Stimulated activated CD8-positive, alpha-beta memory T cell treated with anti-CD3 and anti-CD28 coated beads, Interleukin-7, amount 100 ng/mL, for 48 hours (primary cell): ENCODE results near the gene CSMD2.

ENCODE experiments used
- DNase-seq, 2 donors: peaks; one replicate each; pipeline ENCODE4 v3.0.0-alpha.2; 2020; ENCODE audit warnings: low read depth in 1 of 2; ENCODE audit errors: extremely low read depth in 1 of 2

Gene CSMD2

DNA sequence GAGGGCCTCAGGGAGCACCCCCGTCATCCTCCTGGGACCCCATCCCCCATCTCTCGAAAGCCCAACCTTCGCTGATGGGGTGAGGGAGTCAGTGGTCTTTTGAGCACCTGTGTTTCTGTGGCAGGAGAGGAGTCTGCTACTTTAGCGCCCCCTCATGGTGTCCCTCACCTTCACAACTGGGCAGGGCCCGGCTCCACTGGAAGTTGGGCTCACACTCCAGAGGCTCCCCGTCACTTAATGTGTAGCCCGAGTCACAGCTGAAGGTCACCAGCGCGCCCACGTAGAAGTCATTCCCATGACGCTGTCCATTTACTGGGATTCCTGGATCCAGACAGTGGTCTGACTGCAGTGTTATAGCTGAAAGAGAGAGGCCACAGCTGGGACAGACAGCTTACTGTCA, 440.7 kb downstream of the CSMD2 start:
- no peak for DNase-seq

GRCh38 chr1:33723251-33723650, 441.8 kb downstream of the CSMD2 start:
- no peak for DNase-seq

- DNase-seq, result no peak
Measured at GRCh38 chr1:33721301-33721815, 443.7 kb downstream of the CSMD2 start.

- DNase-seq, result no peak
Measured at GRCh38 chr1:33719771-33720670, 445.0 kb downstream of the CSMD2 start.

DNA sequence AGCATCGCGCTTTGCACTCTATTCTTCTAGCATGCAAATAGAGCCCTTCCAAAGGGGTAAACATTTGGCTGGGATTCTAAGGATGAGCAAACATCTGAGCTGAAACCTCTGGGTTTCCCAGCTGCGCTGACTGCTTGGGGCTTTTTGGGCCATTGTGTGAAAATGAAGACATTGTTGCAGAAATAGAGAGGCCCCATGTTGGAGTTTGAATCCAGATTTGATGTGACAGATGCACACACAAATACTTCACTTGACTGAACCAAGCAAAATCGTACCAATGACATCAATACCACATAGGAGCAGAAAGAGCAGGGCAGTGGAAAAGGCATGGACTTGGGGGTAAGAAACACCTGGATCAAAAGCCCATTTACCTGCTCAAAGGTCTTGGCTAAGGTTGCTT, 445.7 kb downstream of the CSMD2 start:
- DNase-seq, result no peak

DNA sequence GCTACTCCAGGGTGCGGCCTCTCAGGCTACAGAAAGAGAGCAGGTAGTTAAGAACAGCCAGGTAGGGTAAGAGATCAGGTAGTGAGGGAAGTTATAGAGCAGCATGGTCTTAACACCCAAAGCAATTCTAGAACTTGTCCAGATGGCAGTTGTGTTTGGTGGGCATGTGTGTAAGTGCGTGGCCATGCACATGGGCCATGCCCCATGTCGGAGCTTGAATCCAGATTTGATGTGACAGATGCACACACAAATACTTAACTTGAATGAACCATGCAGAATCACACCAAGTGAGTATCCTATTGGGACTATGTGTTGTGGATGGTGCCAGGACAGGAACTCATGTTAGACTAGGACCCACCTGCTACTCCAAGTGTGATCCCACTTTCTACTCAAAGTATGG, 446.8 kb downstream of the CSMD2 start:
- DNase-seq, result no peak

DNA sequence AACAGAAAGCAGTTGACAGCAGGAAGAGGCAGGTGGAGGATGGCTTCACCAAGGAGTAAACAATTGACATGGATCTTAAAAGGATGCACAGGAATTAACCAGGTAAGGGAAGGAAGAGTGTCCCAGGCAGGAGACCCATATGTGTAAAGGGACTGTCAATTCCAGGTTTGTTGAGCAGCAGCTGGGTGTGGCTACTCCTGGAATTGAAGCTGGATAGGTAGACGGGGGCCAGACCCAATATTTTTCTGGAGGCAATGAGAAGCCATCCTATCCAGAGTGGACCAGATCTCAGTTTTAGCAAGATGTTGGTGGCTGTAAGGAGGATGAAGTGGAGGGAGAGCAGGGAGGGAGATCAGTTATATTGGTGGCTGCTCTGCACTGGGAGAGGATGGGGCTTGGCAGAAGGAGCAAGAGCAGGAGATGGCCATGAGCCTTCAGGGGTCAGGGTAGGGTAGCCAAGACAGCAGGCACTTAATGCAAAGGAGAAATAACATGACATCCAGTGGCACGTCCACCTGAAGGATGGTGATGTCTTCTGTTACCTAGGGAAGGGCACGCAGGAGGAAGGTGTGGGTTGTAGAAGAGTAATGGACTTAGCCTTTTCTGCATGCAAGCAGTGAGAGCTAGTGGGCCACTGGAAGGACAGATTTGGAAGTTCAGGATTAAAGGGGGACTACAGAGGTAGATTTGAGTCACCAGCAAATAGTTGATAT, 447.9 kb downstream of the CSMD2 start:
- DNase-seq, result no peak

DNA sequence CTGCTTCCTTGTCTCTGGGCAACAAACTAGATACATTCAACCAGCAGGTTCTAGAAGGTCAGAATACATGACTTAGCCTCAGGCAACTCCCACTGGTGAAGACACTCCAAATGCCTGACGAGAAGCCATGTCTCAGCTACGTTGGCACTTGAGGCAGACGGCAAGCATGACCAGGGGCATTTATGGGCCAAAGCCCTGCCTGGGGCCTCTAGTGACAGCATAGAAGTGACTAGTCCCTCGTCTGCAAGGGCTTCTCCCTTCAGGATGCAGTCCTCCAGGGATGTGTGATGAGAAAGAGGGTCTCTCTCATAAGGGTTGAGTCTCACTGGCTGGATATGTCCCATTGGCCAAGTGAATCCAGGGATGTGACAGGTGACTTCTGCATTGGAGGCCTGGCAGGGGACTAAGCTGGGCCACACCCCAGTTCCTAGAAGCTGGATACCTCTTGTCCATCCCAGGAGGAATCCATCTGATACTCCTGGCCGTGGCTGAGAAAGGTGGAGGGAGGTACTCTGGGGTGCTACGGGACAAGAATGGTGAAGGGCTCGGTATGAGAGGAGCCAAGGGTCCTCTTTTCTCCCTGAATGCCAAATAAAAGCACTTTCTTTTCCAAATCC, 449.7 kb downstream of the CSMD2 start:
- DNase-seq, result no peak

DNA sequence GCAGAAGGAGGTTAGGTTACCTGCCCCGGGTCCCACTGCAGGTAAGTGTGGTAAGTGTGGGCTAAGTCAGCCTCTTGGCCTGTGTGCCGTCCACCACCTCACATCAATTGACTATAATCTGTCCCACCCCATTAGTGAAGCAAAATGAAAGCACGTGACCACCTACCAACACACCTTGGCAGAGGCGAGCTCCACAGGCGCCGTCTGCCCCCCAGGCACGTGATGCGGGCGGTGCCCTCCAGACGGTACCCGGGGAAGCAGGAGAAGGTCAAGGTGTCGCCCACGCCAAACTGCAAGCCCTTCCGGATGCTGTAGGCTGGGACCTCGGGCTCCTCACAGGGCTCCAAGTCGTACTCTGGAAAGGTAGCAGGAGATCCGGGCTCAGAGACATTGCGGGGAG, 450.6 kb downstream of the CSMD2 start:
- no peak for DNase-seq

DNA sequence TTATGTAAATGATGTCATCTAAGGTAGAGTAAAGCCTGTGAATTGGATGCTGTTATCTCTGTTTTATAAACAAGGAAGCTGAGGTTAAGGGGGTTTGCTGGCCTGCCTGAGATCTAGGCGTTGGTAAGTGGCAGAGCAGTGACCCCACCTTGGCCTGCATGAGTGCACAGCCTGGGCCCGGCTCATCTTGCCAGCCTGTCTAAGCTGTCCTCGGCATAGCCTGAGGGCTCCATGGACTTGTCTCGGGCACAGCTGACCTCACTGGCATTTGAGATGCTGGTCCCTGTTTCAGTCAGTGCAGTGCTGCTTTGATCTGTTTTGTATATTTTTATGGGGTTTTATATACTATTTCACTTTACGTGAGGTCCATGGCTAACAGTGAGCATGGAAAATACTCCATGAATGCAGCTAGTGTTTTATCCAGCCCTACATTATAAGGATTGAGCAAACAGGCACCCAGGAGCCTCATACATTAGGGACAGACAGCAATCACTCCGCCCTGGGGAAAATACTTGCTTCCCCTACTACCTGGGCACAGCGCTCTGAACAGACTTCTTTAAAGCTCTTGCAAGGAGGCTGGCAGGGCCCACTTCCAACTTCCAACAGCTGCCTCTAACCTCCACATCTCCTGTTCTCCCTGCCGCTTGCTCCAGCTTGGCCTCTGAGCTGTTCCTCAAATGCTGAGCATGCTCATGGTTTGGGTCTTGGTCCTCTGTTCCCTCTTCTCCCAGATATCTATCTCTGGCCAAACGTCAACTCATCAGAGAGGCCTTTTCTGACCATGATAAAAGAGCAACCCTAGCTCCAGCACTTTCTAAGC, 451.8 kb downstream of the CSMD2 start:
- no peak for DNase-seq

DNA sequence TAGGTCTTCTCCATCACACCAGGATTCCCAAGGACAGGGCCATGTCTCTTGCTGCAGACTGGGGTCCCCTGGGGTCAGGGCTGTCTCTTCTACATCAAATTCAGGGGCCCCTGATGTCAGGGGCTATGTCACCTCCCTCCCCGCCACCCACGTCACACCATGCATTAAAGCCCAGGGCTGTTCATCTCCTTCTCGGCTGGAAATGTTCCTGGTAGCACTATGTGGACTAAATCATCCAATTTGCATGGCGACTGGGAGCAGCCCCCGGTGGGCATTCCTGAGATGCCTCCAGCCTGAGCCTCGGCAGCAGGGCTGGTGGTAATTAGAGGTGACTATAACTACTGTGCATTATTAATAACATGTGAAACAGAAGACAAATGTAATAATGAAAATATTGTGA, 452.8 kb downstream of the CSMD2 start:
- DNase-seq, result no peak

- DNase-seq, result no peak
Measured at GRCh38 chr1:33711511-33711910, 453.5 kb downstream of the CSMD2 start.

- no peak for DNase-seq
Measured at GRCh38 chr1:33710967-33711366, 454.1 kb downstream of the CSMD2 start.

DNA sequence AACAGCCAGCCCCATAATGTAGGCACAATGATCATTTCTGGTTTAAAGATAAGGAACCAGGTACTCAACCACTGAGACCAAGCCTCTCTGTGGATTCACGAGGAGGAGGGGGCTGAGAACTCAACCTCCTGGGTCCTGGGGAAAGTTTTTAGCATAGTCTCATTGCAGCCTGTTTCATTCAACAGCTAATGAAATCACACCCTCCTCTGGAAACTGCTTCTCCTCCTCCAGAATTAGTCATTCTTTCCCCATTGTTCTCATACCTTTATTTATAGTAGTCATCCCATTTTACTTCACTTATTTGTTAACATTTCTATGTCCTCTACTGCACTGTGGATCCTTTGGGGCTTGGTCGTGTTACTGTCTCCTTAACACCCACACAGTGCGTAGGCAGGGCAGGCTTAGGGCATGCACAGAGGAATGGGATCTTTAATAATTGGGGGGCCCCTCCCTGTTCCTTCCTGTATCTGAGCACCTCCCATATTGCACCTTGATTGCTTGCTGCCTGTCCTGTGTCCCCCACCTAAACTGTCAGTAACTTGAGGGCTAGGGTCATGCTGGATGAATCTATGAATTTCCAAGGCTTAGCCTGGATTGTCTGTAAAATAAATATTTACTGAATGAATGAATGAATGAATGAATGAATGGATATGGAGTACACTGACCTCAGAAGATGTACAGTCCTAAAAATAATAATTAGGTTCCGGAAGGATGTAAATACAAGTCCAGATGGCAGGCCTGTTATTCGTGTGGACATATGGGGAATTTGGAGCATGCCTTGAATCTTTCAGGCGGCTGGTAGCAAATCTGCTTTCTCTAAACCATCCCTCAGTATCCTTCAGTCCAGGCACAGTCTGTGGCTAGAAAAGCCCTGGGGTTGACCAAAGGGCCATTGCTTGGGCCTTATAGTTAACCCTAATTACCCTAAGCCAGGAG, 455.0 kb downstream of the CSMD2 start:
- DNase-seq, result no peak

DNA sequence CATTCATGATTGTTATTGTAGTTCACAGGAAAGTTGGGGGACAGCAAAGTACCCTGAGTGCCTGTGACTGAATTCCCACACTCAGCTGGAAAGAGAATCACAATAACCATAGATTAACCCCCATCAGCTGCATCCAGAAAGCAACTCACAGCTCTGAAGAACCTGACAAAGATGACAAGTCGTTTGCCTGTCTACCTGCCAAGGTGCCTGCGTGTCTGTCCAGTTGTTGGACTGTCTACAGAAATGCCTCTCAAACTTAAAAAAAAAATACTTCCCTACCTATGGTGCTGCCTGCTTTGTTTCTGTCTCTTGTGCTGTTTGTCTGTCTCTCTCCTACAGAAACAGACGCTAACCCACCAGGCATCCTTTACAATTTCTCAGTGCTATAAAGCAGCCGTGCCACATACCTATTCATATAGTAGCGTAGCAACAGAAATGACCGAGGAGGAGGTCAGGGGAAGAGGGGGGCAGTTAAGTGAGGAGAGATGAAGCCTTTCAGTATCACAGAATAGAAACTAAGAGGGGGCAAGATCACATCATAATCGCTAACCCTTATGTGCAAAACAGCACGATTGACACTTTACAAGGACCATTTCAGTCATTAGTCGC, 455.8 kb downstream of the CSMD2 start:
- DNase-seq, result no peak

DNA sequence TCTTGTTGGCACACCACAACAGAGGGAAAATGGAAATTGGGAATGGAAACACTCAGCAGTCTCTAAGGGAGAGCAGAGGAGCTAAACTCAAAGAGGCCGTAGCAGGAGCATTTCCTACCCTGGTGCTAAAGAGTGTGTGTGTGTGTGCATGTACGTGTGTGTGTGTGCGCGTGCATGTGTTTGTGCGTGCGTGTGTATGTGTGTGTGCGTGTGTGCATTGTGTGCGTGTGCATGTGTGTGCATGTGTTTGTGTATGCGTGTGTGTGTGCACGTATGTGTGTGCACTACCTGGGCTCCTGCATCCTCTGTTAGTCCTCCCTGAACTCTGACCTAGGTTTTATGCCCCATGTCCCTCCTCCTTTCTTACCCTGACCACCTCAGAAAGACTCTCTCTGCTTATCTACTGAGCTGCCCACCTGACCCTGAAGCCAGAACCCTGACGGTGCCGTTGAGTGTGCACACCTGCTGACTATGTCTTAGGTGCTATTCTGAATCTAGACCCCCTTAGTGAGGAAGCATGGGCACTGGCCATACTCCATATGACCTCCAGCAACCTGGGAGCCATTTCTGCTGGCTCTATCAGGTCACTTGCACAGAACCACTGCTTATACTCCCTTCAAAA, 458.3 kb downstream of the CSMD2 start:
- no peak for DNase-seq

DNA sequence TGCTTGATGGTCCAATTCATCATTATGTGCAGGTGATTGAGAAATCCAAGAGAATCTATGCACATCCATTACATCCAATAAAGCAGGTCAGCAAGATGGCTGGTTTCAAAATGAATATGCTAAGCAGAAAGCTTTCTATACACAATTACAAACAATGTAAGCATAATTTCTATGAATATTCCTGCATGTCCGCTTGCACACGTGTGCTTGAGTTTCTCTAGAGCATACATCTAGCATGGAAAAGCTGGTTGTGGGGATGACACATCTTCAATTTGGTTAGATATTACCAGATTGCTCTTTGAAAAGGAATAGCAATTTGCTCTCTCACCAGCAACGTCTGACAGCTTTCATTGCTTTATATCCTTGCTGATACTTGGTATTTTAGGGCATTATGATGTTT, 461.6 kb downstream of the CSMD2 start:
- no peak for DNase-seq

DNA sequence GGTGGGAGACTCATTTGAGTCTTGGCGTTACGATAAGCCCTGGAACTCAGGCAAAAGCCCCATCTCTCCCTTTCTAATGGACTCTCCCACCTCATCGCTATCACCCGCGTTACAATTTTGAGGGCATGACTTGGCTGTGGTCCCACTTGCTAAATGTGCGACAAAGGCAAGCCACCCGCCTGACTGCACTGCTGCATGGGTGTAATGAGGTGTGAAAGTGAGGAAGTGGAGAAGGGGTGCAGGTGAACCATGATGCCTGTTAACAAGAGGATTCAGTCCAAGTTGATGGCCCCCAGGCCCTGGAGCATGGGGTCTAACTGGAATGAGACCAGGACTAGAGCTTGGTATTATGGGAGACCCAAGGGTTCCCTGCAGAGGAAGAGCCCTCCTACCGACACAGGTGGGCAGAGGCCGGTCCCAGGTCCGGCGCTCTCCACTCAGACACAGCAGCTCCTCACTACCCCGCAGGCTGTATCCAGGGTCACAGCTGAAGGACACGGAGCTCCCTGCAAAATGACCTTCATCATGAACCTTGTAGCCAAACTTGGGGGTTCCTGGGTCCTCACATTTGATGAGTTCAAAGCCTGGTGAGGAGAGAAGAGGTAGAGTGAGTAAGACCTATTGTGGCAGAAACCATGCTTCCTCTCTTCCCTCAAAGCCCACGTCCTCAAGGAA, 466.5 kb downstream of the CSMD2 start:
- no peak for DNase-seq
